HG03135 (cell line): Measurements from ENCODE around the gene CABLES2.

Experiments used
- ATAC-seq: cut with Tn5 transposase; IDR thresholded peaks from one replicate; pipeline ENCODE4 v1.9.1; 2021; ENCODE audit warnings: mild to moderate bottlenecking, moderate library complexity; ENCODE audit not compliant: unreplicated experiment

Gene CABLES2

GRCh38 chr20:62405108-62405980 is 1.7 kb downstream of the CABLES2 start:
- no peak for ATAC-seq

- ATAC-seq = no peak
These were observed 2.4 kb downstream of the CABLES2 start for GRCh38 chr20:62404761-62405107.

DNA sequence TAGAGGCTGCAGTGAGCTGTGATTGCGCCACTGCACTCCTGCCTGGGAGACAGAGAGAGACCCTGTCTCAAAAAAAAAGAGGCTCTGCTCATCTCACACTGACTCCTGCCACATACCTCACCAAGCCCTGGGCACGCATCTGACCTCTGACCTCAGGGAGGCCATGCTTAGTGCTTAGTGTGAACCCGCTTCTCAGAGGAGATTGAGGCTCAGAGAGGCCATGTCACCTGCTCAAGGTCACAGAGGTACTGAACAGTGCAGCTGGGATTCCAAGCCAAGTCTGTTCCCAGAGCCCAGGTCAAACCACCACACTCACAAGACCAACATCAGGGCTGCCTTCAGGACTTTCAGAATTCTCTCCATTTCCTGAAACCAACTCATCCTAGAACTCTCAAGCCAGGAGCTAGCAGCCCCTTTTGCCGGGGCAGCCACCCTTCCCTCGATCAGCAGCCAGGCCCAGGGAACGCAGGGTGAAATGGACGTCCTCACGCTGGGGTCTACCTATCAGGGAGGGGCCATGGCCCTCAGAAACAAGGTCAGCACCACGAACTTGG is 2.9 kb downstream of the CABLES2 start:
- no peak for ATAC-seq

- no peak for ATAC-seq
These were observed 3.8 kb downstream of the CABLES2 start for GRCh38 chr20:62403331-62403730.

- no peak for ATAC-seq
These were observed 4.5 kb downstream of the CABLES2 start for GRCh38 chr20:62402456-62403150.

- no peak for ATAC-seq
These were observed 5.7 kb downstream of the CABLES2 start for GRCh38 chr20:62401331-62401779.

DNA sequence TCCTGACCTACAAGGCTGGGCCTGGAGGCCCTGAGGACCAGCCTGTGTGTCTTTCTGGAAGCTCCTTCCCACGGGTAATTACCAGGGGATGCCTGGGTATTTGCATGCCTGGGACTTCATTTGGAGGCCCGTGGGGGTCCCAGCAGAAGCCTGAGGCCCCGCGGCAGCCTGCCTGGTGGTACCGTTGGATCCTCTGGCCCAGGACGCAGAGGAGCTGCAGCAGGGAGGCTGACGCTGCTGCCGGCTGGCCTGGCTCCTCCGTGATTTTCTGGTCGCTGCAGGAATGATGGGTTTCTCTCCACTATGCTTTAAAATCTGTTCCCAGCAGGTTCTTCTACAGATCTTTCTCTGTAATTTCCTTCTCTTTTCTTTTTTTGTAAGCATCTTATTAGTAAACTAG is 6.5 kb downstream of the CABLES2 start:
- no peak for ATAC-seq

DNA sequence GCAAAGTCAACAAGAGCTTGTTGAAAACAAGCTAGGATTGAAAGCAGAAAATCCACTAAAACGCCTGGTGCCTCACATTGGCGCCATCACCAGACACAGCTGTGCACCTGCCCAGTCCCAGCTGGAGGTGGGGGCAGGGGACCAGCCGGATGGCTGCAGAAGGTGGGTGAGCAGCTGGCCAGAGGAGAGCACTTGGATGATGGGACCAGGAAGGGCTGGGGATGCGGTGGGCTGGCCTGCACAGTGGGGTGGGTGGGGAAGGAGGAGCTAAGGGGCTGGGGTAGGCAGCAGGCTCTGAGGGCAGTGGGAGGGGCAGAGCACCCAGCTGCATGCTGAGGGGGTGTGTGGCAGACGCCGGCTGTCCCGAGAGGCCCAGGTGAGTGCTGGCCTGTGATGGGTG is 7.1 kb downstream of the CABLES2 start:
- no peak for ATAC-seq

DNA sequence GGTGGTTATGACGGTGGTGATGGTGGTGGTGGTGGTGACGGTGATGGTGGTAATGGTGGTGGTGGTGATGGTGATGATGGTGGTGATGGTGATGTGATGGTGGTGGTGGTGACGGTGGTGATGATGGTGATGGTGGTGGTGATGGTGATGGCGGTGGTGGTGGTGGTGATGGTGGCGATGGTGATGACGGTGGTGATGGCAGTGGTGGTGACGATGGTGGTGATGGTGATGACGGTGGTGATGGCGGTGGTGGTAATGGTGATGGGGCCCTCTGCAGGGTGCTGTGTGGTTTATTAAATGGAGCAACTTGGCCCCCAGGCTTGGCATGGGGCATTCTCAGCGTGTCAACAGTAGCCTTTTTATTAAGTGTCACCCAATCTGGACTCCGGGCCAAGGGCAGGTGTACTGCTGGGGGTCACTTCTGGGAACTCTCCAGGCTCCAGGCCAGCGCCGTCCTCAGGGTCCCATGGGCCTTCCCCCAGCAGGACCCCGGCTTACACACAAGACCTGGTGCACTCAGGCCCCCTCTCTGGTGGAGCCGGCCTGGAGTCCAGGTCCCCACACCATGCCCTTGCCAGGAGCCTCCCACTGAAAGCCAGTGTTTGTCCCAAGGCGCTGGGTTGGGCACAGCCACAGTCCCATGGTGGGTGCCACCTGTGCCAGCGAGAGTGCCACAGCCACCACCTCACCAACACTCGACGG is 8.8 kb downstream of the CABLES2 start:
- ATAC-seq = no peak

GRCh38 chr20:62396367-62397239 is 10.5 kb downstream of the CABLES2 start:
- no peak for ATAC-seq

DNA sequence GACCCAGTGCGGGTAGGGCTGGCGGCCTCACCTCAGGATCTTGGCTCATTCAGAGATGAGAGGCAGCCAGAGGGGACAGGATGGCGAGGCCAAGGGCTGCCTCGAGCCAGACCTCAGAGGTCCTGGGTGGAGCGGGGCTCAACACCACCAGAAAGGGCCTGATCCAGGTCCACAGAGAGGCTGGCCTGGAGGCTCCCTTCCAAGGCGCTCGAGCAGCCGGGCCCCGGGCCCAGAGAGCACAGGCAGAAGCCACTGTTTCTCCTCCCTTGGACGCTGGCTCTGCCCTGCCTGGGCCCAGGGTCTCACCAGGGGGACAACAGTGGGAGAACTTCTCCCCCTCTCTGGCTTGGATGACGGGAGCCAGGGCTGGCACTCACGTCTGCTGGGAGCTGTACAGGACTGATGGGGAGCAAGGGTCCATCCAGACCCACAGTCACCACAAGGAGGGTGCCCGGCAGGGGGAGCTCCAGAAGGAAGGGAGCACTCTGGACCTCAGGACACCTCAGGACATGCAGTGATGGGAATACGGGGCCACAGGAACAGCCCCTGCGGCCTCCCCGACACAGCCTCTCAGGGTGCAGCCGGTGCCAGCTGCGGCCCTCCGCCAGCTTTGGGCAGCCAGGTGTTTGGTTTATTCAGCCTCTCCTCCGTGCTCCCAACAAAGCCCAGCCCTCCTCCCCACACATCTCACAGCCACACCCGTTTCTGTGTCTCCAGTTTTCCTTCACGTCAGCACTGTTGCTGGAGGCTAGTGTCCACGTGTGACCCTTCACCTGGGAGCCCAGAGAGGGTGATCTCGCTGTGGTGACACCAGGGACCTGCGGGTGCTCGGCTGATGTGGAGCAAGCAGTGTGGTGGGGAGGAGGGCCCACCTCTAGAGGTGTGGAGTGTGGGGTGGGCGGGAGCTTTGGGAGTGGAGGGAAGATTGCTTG is 11.5 kb downstream of the CABLES2 start:
- no peak for ATAC-seq

DNA sequence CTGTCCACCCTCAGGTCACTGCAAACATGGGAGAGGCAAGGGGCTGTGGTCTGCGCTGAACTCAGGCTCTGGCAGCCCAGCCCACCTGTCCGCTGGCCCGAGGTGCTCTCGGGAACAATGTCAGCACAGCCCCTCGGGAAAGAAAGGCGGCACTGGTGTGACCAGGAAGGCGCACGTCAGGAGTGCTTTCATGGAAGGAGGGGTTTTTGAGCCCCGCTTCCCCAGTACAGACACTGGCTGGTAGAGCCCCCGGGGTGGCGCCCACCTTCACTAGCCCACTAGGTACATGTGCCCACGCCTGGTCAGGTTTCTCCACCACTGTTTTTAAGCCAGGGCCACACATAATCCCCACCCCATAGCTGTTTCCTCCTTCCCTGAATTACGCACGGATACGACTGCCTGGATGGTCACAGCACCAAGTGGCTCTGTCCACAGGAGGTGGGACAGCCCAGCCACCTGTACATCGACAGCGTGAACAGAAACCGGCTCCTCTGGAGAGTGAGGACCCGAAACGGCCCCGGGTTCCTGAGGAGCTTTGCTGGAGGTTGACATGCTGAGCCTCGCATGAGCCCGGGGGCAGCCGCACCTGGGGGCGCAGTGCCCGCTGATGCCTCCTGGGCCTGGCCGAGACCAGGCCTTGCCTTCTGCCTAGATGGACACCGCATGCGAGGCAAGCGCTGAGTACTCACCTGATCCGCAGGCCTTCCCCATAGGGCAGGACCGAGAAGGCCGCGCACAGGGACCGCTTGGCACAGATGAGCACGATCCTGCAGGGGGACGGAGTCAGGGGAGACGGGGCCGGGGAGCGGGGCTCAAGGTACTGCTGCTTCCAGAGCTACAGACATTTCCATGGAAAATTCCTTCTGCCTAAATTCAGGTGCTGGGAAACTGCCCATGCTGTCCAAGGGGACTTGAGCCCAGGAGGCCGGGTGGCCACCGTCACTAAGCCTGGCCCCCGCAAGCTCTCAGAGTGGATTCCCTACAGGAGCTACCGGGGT is 12.5 kb downstream of the CABLES2 start:
- no peak for ATAC-seq

DNA sequence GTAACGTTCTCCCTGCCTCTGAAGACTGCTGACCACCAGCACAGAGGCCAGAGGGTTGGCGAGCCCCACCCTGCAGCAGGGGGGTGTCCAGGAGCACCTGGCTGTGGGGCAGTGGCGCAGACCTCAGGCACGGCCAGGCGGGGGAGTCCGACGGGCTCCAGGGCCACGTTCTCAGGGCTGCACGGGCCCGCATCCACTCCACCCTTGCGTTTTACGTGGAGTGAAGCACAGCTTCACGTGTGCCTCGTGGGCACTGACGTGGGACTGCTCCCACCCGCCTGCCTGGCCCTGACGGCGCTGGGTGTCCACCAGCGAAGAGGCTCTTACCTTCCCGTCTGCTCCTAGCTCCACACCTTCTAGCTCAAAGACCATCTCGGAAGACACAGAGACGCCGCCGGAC is 13.3 kb downstream of the CABLES2 start:
- no peak for ATAC-seq

GRCh38 chr20:62393335-62393665 is 13.8 kb downstream of the CABLES2 start:
- ATAC-seq = no peak

DNA sequence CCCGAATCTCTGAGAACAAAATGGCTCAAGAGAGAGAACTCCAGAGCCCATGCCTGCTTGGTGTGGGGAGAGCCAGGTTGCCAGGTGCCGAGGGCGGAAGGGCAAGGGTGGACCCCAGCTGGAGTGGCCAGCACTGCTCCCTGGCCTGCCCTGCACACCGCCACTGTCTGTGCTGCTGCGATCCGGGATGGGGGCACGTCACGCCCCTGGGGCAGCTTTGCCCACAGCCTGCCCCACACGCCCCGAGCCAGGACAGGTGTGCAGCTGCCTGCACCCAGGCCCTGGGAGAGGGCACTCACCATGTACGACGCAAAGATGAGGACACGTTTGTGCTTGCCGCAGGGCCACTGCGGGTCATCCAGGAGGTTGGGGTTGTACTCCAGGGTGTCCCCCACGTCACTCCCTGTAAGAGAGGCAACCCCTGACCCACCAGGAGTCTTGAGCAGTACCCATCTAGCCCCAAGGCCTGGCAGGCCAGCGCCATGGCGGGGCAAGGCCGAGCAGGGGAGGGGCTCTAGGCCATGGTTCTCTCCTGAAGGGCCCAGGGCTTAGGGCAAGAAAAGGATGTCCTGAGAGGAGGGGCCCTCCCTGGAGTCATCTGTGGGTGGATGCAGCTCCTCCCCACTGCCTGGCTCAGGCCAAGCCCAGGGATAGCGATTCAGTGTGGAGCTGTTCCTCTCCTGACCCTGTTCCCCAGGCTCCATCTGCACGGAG is 14.3 kb downstream of the CABLES2 start:
- ATAC-seq = no peak

DNA sequence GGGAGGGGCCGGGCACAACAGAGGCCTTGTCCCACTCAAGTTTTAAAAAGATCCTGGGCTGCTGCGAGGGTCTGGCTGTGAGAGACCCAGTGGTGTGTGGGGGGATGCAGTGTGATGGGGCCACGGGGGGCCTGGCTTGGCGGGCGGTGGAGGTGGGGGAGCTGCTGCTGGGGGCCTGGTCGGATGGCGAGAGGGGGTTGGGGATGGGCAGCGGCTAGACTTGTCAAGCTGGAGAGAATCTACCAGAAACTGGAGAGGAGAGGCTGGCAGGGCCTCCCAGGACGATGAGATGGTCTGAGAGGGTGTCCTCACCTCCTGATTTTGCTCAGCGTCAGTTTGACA is 15.0 kb downstream of the CABLES2 start:
- no peak for ATAC-seq

GRCh38 chr20:62391165-62392076 is 15.7 kb downstream of the CABLES2 start:
- ATAC-seq = no peak
